SU-DHL-6 (cell line): Measurements from ENCODE around the gene VDAC1.

ENCODE experiments used
- H2AFZ ChIP-seq: fragments of 200-600 bp; sonication (generic); 2 replicates; pipeline ENCODE4 v1.6.1; 2014; ENCODE audit warnings: low read depth, mild to moderate bottlenecking, moderate library complexity, mixed read lengths, antibody characterized with exemption, low read length; ENCODE audit not compliant: severe bottlenecking
- H3F3A ChIP-seq: fragments of 200-600 bp; shearing (Covaris generic); 2 replicates; pipeline ENCODE4 v1.6.0; 2016; ENCODE audit warnings: antibody characterized with exemption, mild to moderate bottlenecking; ENCODE audit not compliant: insufficient read depth
- H3K27ac ChIP-seq: fragments of 200-600 bp; sonication (generic); 2 replicates; pipeline ENCODE4 v1.5.1; 2016; ENCODE audit warnings: low read depth, mild to moderate bottlenecking, low read length, moderate library complexity, mixed read lengths
- H3K27me3 ChIP-seq: fragments of 200-600 bp; sonication (generic), shearing (Covaris generic); 2 replicates; pipeline ENCODE4 v1.6.0; 2014; ENCODE audit warnings: mild to moderate bottlenecking, low read length
- H3K36me3 ChIP-seq: fragments of 200-600 bp; sonication (generic); 2 replicates; pipeline ENCODE4 v1.6.1; 2014; ENCODE audit warnings: mild to moderate bottlenecking, low read length, mixed read lengths
- H3K4me2 ChIP-seq: fragments of 300-600, 200-600 bp; shearing (Covaris generic), sonication (generic); 2 replicates; pipeline ENCODE4 v1.6.0; 2014; ENCODE audit warnings: low read length, low read depth, mild to moderate bottlenecking; ENCODE audit not compliant: poor library complexity, severe bottlenecking
- H3K4me3 ChIP-seq: fragments of 200-600 bp; sonication (generic); 2 replicates; pipeline ENCODE4 v1.5.1; 2014; ENCODE audit warnings: antibody characterized with exemption, low read length, mild to moderate bottlenecking, mixed read lengths; ENCODE audit not compliant: insufficient read depth, poor library complexity, severe bottlenecking
- H3K79me2 ChIP-seq: fragments of 200-600 bp; sonication (generic); 2 replicates; pipeline ENCODE4 v1.6.1; 2014; ENCODE audit warnings: mild to moderate bottlenecking, low read length, moderate library complexity; ENCODE audit not compliant: insufficient read depth
- H3K9ac ChIP-seq: fragments of 200-600 bp; sonication (generic); 2 replicates; pipeline ENCODE4 v1.7.0; 2014; ENCODE audit warnings: mild to moderate bottlenecking, low read length
- H3K9me2 ChIP-seq: fragments of 200-600 bp; sonication (generic); replicated peaks from 2 replicates; pipeline ENCODE4 v1.6.1; 2014; ENCODE audit warnings: low read length; ENCODE audit not compliant: insufficient read depth
- H3K9me3 ChIP-seq: fragments of 200-600 bp; sonication (generic); 2 replicates; pipeline ENCODE4 v1.6.1; 2014; ENCODE audit warnings: low read length, mixed read lengths; ENCODE audit not compliant: insufficient read depth
- H4K20me1 ChIP-seq: fragments of 200-600 bp; sonication (generic); 2 replicates; pipeline ENCODE4 v1.6.1; 2014; ENCODE audit warnings: low read depth, mild to moderate bottlenecking, antibody characterized with exemption, low read length, moderate library complexity, mixed read lengths
- CTCF ChIP-seq: fragments of 200-600 bp; sonication (generic); IDR thresholded peaks from one replicate; pipeline ENCODE4 v1.5.1; 2017; ENCODE audit warnings: antibody characterized with exemption, mild to moderate bottlenecking, low read length, moderate library complexity; ENCODE audit not compliant: insufficient read depth, poor library complexity, severe bottlenecking
- EZH2phosphoT487 ChIP-seq: fragments of 200-600 bp; sonication (generic), shearing (Covaris generic); conservative IDR thresholded peaks from 2 replicates; pipeline ENCODE4 v1.6.1; 2018; ENCODE audit warnings: mild to moderate bottlenecking, antibody characterized with exemption, low read length, moderate library complexity, mixed read lengths

The VDAC1 gene

GRCh38 chr5:133994990-133995333 is 9.8 kb downstream of the VDAC1 start:
- no peaks in the 10 kb centered on the region for H3K9me3 ChIP-seq
- H3F3A ChIP-seq = no peaks in the 10 kb centered on the region
- no peak overlapping the region for H3K9ac ChIP-seq
- no peak overlapping the region for H3K4me2 ChIP-seq
- H3K36me3 ChIP-seq = peaks cover 17% of the 10 kb centered on the region
- peaks cover 33% of the 10 kb centered on the region; the same call in 1 of the 2 replicates for H4K20me1 ChIP-seq
- TF ChIP-seq EZH2phosphoT487 (no peak), CTCF (no peak)
- no peak overlapping the region for H2AFZ ChIP-seq
- peaks cover 98% of the 10 kb centered on the region for H3K79me2 ChIP-seq
- H3K4me3 ChIP-seq = no peak overlapping the region
- no peaks in the 10 kb centered on the region for H3K27me3 ChIP-seq
- no peak overlapping the region for H3K27ac ChIP-seq
- H3K9me2 ChIP-seq = no peaks in the 10 kb centered on the region

GRCh38 chr5:133994297-133994989 is 10.3 kb downstream of the VDAC1 start:
- Histone ChIP-seq H3K27ac (no peak overlapping the region), H4K20me1 (peaks cover 30% of the 10 kb centered on the region; the same call in 1 of the 2 replicates), H3K4me2 (no peak overlapping the region), H2AFZ (no peak overlapping the region), H3K9ac (no peak overlapping the region), H3K9me2 (no peaks in the 10 kb centered on the region), H3K79me2 (peaks cover 93% of the 10 kb centered on the region), H3K27me3 (no peaks in the 10 kb centered on the region), H3K4me3 (no peak overlapping the region), H3F3A (no peaks in the 10 kb centered on the region), H3K36me3 (peaks cover 17% of the 10 kb centered on the region), H3K9me3 (no peaks in the 10 kb centered on the region)
- TF ChIP-seq EZH2phosphoT487 (no peak), CTCF (no peak)

GRCh38 chr5:133993185-133993936 is 11.4 kb downstream of the VDAC1 start:
- no peak overlapping the region for H3K4me3 ChIP-seq
- H3K79me2 ChIP-seq = peaks cover 86% of the 10 kb centered on the region
- no peak overlapping the region for H3K4me2 ChIP-seq
- H3F3A ChIP-seq = no peaks in the 10 kb centered on the region
- no peak overlapping the region for H3K27ac ChIP-seq
- H3K27me3 ChIP-seq = no peaks in the 10 kb centered on the region
- H2AFZ ChIP-seq = no peak overlapping the region
- H3K9me3 ChIP-seq = no peaks in the 10 kb centered on the region
- H3K9me2 ChIP-seq = no peaks in the 10 kb centered on the region
- H3K36me3 ChIP-seq = peaks cover 21% of the 10 kb centered on the region
- no peak for TF ChIP-seq CTCF
- no peak for TF ChIP-seq EZH2phosphoT487
- H4K20me1 ChIP-seq = peaks cover 26% of the 10 kb centered on the region; the same call in 1 of the 2 replicates
- H3K9ac ChIP-seq = no peak overlapping the region
